Activated CD8-positive, alpha-beta T cell treated with anti-CD3 and anti-CD28 coated beads for 36 hours (primary cell): ENCODE measurements around the gene FOSL1. TPM values are rescaled to one million over a fixed set of nuclear protein-coding genes. Genes with fewer than 3 reads are reported as not detected.

Experiments used
- ATAC-seq: fragments of 200-7000 bp; cut with Tn5 transposase; one replicate; pipeline ENCODE4 v1.10.0; 2021; ENCODE audit warnings: mild to moderate bottlenecking, moderate library complexity
- CTCF ChIA-PET: fragments of 350-600 bp; sonication (Branson Sonifier 250); formaldehyde crosslinking; loops from one replicate; lab custom pipeline; 2021; ENCODE audit warnings: antibody characterized with exemption; lab: Charles Lee
- POLR2A ChIA-PET: fragments of 350-600 bp; sonication (Branson Sonifier 250); formaldehyde crosslinking; loops from one replicate; lab custom pipeline; 2021; ENCODE audit warnings: antibody characterized with exemption; lab: Charles Lee
- DNase-seq: peaks from one replicate; pipeline ENCODE4 v3.0.0-alpha.2; 2020
- H3K27ac Mint-ChIP-seq: one replicate; pipeline ENCODE4 v1.8.0; 2021; ENCODE audit warnings: mild to moderate bottlenecking, mixed read lengths
- H3K27me3 Mint-ChIP-seq: one replicate; pipeline ENCODE4 v1.8.0; 2021; ENCODE audit warnings: mixed read lengths
- H3K36me3 Mint-ChIP-seq: one replicate; pipeline ENCODE4 v1.8.0; 2021; ENCODE audit warnings: low read depth, mixed read lengths
- H3K4me1 Mint-ChIP-seq: one replicate; pipeline ENCODE4 v1.8.0; 2021; ENCODE audit warnings: low read depth, mixed read lengths
- H3K4me3 Mint-ChIP-seq: one replicate; pipeline ENCODE4 v1.8.0; 2021; ENCODE audit warnings: mild to moderate bottlenecking, moderate library complexity, mixed read lengths
- H3K9me3 Mint-ChIP-seq: one replicate; pipeline ENCODE4 v1.8.0; 2021; ENCODE audit warnings: mixed read lengths
- CTCF ChIP-seq: fragments of 200-600 bp; IDR thresholded peaks from one replicate; pipeline ENCODE4 v1.8.0; 2022; ENCODE audit warnings: antibody characterized with exemption, mild to moderate bottlenecking
- intact Hi-C: fragments of 100-400 bp; cut with micrococcal nuclease; formaldehyde crosslinking; loops from one replicate; pipeline ENCODE4 v1.10.0; 2022
- total RNA-seq, 2 experiments: library from RNA; stranded (reverse); gene quantifications; one replicate each; pipeline ENCODE4 v1.2.3, GENCODE V29; 2021

The FOSL1 gene
- total RNA-seq, 2 experiments from 2014 or later, result 9.9 to 10.2 TPM

- Mint-ChIP-seq H3K4me3 (no peak overlapping the region), H3K27ac (no peak overlapping the region), H3K36me3 (no peaks in the 10 kb centered on the region), H3K27me3 (no peaks in the 10 kb centered on the region), H3K4me1 (peaks cover 3% of the 10 kb centered on the region), H3K9me3 (no peaks in the 10 kb centered on the region)
- no peak for TF ChIP-seq CTCF
- ChIA-PET CTCF (interaction anchor here (1.1 kb wide), 1 partner anchor 162 kb away, joined by 3 read pairs; no protein-coding TSS in a partner anchor), POLR2A (interaction anchor here (0.6 kb wide), 1 partner anchor 22 kb away, joined by 3 read pairs; no protein-coding TSS in a partner anchor)
- intact Hi-C loops, result no loop called here
- DNase-seq (no peak), ATAC-seq (no peak)
These were observed 41.6 kb upstream of the FOSL1 start for GRCh38 chr11:65941720-65942310.

GRCh38 chr11:65937766-65938165 lies 37.6 kb upstream of the FOSL1 start:
- Mint-ChIP-seq H3K4me3 (no peak overlapping the region), H3K27ac (no peak overlapping the region), H3K27me3 (no peaks in the 10 kb centered on the region), H3K9me3 (no peaks in the 10 kb centered on the region), H3K4me1 (peaks cover 3% of the 10 kb centered on the region), H3K36me3 (no peaks in the 10 kb centered on the region)
- TF ChIP-seq CTCF, result no peak
- ATAC-seq (no peak), DNase-seq (no peak)
- ChIA-PET CTCF (interaction anchor here (0.7 to 1.5 kb wide), 4 partner anchors 40 to 86 kb away, joined by 3 to 7 read pairs (median 4); no protein-coding TSS in a partner anchor), POLR2A (interaction anchor here (1.1 kb wide), 1 partner anchor 9 kb away, joined by 3 read pairs; no protein-coding TSS in a partner anchor)
- intact Hi-C loops, result no loop called here

GRCh38 chr11:65934014-65934413 lies 33.8 kb upstream of the FOSL1 start:
- Mint-ChIP-seq H3K36me3 (no peaks in the 10 kb centered on the region), H3K4me3 (no peak overlapping the region), H3K27ac (no peak overlapping the region), H3K9me3 (no peaks in the 10 kb centered on the region), H3K4me1 (peaks cover 24% of the 10 kb centered on the region), H3K27me3 (no peaks in the 10 kb centered on the region)
- CTCF ChIA-PET, result interaction anchor here (0.6 to 3.0 kb wide), 3 partner anchors 11 to 58 kb away, joined by 3 to 8 read pairs (median 4); no protein-coding TSS in a partner anchor
- intact Hi-C loops, result no loop called here
- no peak for ATAC-seq
- DNase-seq, result no peak
- TF ChIP-seq CTCF, result no peak
- POLR2A ChIA-PET, result interaction anchor here (0.6 kb wide), 1 partner anchor 44 kb away, joined by 3 read pairs; no protein-coding TSS in a partner anchor

- Mint-ChIP-seq H3K27ac (no peak overlapping the region), H3K36me3 (no peaks in the 10 kb centered on the region), H3K9me3 (no peaks in the 10 kb centered on the region), H3K27me3 (no peaks in the 10 kb centered on the region), H3K4me1 (peaks cover 38% of the 10 kb centered on the region), H3K4me3 (no peak overlapping the region)
- ChIA-PET POLR2A (interaction anchor here (0.7 to 1.5 kb wide), 3 partner anchors 37 to 44 kb away, joined by 3 read pairs; partner anchors contain the start of genes CCDC85B and FIBP), CTCF (interaction anchor here (0.7 to 3.2 kb wide), 14 partner anchors 10 to 153 kb away, joined by 3 to 15 read pairs (median 4); partner anchors contain the start of genes CCDC85B, FIBP and FOSL1)
- intact Hi-C loops, result no loop called here
- peak; percentile 55 for TF ChIP-seq CTCF
- no peak for ATAC-seq
- DNase-seq, result no peak
These were observed 32.4 kb upstream of the FOSL1 start for GRCh38 chr11:65932558-65932919.
